CD4-positive, alpha-beta T cell (primary cell): ENCODE results near the gene CHD5. TPM values are rescaled to one million over a fixed set of nuclear protein-coding genes. Genes with fewer than 3 reads are reported as not detected.

ENCODE experiments used
- ATAC-seq: fragments of 200-7000 bp; cut with Tn5 transposase; one replicate; pipeline ENCODE4 v1.10.0; 2022; ENCODE audit warnings: mild to moderate bottlenecking; ENCODE audit not compliant: poor library complexity
- CTCF ChIA-PET: fragments of 350-600 bp; sonication (Branson Sonifier 250); formaldehyde crosslinking; loops from one replicate; lab custom pipeline; 2021; ENCODE audit warnings: antibody characterized with exemption, inconsistent platforms; lab: Charles Lee
- POLR2A ChIA-PET: fragments of 350-600 bp; sonication (Branson Sonifier 250); formaldehyde crosslinking; loops from one replicate; lab custom pipeline; 2021; ENCODE audit warnings: antibody characterized with exemption, inconsistent platforms; lab: Charles Lee
- DNase-seq, 14 experiments: peaks; one replicate each; pipeline ENCODE4 v3.0.0-alpha.2; 2013 to 2020; ENCODE audit warnings: mixed read lengths in 2 of 14
- H3K27ac ChIP-seq, 2 donors: one replicate each; pipeline versions ENCODE4 v1.5.1 to v1.7.0; 2013; ENCODE audit warnings: low read length in 2 of 2, low read depth in 1 of 2, mild to moderate bottlenecking in 1 of 2
- H3K27me3 ChIP-seq, 2 experiments: 1 replicate in 1 of 2; 2 replicates in 1 of 2; pipeline versions ENCODE4 v1.6.1 to v1.7.0; 2013; ENCODE audit warnings: low read length in 2 of 2, control low read depth in 1 of 2, mild to moderate bottlenecking in 1 of 2, moderate library complexity in 1 of 2; ENCODE audit not compliant: insufficient read depth in 2 of 2, control insufficient read depth in 1 of 2
- H3K36me3 ChIP-seq: one replicate; pipeline ENCODE4 v1.6.1; 2013; ENCODE audit warnings: low read length, control low read depth; ENCODE audit not compliant: insufficient read depth
- H3K4me1 ChIP-seq: one replicate; pipeline ENCODE4 v1.6.1; 2013; ENCODE audit warnings: low read length, control low read depth; ENCODE audit not compliant: insufficient read depth
- H3K4me3 ChIP-seq: one replicate; pipeline ENCODE4 v1.5.1; 2013; ENCODE audit warnings: mild to moderate bottlenecking, low read length, moderate library complexity
- H3K9me3 ChIP-seq, 2 experiments: 1 replicate in 1 of 2; 2 replicates in 1 of 2; pipeline versions ENCODE4 v1.6.1 to v1.7.0; 2013; ENCODE audit warnings: low read length in 2 of 2, mild to moderate bottlenecking in 2 of 2, control low read depth in 1 of 2, moderate library complexity in 1 of 2; ENCODE audit not compliant: control insufficient read depth in 1 of 2, insufficient read depth in 1 of 2
- H3K27ac Mint-ChIP-seq: one replicate; pipeline ENCODE4 v1.8.0; 2020; ENCODE audit warnings: mixed read lengths
- H3K27me3 Mint-ChIP-seq: one replicate; pipeline ENCODE4 v1.8.0; 2021; ENCODE audit warnings: mixed read lengths
- H3K36me3 Mint-ChIP-seq: one replicate; pipeline ENCODE4 v1.8.0; 2021; ENCODE audit warnings: low read depth, mixed read lengths
- H3K4me1 Mint-ChIP-seq: one replicate; pipeline ENCODE4 v1.8.0; 2021; ENCODE audit warnings: low read depth, mixed read lengths
- H3K4me3 Mint-ChIP-seq: one replicate; pipeline ENCODE4 v1.8.0; 2020; ENCODE audit warnings: mild to moderate bottlenecking, mixed read lengths
- H3K9me3 Mint-ChIP-seq: one replicate; pipeline ENCODE4 v1.8.0; 2020; ENCODE audit warnings: mixed read lengths
- intact Hi-C, 2 experiments: fragments of 100-400 bp; cut with DNase I in 1 of 2; cut with micrococcal nuclease in 1 of 2; formaldehyde crosslinking; loops; one replicate each; pipeline versions ENCODE4 v1.15.1 to v1.9.0; 2023 to 2025; cut with DNase I, micrococcal nuclease
- total RNA-seq, 174 experiments: library from RNA in 2 of 174; stranded (reverse) in 2 of 174; gene quantifications; one replicate each; pipeline ENCODE4 v1.2.3 and lab custom pipeline; 2021 to 2026
- TF ChIP-seq, protein P1 (sequence below): fragments of 200-600 bp; IDR thresholded peaks from one replicate; pipeline ENCODE4 v1.8.0; 2022; ENCODE audit warnings: antibody characterized with exemption, mild to moderate bottlenecking

CHD5 gene
- total RNA-seq, 2 experiments from 2014 or later: 0.25 to 0.34 TPM

DNA sequence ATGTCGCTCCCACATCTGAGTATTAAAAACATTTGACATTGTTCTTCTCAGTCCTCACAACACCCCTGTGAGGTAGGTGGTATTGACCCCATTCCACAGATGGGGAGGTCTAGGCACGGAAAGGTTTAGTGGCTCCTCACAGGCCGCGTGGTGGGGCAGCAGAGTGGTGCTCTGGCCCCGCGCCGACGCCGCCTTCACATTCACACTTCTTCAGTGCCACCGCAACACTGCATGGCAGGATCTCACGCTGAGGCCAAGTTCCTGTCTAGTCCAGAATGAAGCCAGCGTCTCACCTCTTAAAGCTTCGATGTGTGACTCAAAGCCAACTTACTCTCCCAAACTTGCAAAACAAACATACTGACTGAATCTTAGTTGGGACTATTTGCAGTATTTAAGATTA, 43.5 kb upstream of the CHD5 start:
- H3K4me3 ChIP-seq: no peak overlapping the region
- Mint-ChIP-seq H3K36me3 (peaks cover 48% of the 10 kb centered on the region), H3K4me1 (no peaks in the 10 kb centered on the region), H3K27ac (no peak overlapping the region), H3K4me3 (no peak overlapping the region), H3K27me3 (no peaks in the 10 kb centered on the region), H3K9me3 (no peaks in the 10 kb centered on the region)
- ChIA-PET POLR2A (no interaction called here), CTCF (interaction anchor here (0.6 kb wide), 1 partner anchor 962 kb away, joined by 3 read pairs; no protein-coding TSS in a partner anchor)
- TF ChIP-seq, protein P1, sequence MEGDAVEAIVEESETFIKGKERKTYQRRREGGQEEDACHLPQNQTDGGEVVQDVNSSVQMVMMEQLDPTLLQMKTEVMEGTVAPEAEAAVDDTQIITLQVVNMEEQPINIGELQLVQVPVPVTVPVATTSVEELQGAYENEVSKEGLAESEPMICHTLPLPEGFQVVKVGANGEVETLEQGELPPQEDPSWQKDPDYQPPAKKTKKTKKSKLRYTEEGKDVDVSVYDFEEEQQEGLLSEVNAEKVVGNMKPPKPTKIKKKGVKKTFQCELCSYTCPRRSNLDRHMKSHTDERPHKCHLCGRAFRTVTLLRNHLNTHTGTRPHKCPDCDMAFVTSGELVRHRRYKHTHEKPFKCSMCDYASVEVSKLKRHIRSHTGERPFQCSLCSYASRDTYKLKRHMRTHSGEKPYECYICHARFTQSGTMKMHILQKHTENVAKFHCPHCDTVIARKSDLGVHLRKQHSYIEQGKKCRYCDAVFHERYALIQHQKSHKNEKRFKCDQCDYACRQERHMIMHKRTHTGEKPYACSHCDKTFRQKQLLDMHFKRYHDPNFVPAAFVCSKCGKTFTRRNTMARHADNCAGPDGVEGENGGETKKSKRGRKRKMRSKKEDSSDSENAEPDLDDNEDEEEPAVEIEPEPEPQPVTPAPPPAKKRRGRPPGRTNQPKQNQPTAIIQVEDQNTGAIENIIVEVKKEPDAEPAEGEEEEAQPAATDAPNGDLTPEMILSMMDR: no peak
- H3K27me3 ChIP-seq: no peaks in the 10 kb centered on the region
- ATAC-seq: no peak
- no peak overlapping the region for H3K27ac ChIP-seq
- H3K36me3 ChIP-seq: peaks cover 57% of the 10 kb centered on the region
- intact Hi-C loops: no loop called here
- H3K9me3 ChIP-seq: no peaks in the 10 kb centered on the region
- H3K4me1 ChIP-seq: no peaks in the 10 kb centered on the region
- no peak for DNase-seq

DNA sequence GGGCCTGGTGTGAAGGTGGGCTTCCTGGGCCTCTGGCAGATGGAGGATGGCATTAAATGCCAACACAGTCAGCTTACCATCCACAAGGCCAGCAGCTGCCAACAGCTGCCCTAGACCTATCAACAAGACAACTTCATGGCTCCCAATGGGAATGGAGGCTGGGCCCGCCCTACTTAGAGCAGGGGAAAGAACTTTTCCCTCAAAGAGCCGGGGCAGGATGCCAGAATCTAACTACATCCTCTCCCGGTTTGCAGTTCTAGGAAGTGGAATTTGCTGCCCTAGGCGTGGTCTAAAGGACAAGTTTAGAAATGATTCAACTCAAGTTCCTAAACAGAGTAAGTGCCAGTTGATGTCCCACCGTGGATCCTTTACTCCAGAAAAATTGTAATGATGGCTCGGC, 42.5 kb upstream of the CHD5 start:
- intact Hi-C loops: no loop called here
- ATAC-seq (no peak), DNase-seq (no peak)
- peaks cover 54% of the 10 kb centered on the region for H3K36me3 ChIP-seq
- no peaks in the 10 kb centered on the region for H3K9me3 Mint-ChIP-seq
- no peaks in the 10 kb centered on the region for H3K4me1 ChIP-seq
- ChIA-PET POLR2A (no interaction called here), CTCF (no interaction called here)
- H3K4me3 Mint-ChIP-seq: no peak overlapping the region
- H3K27ac Mint-ChIP-seq: no peak overlapping the region
- no peak overlapping the region for H3K4me3 ChIP-seq
- H3K27me3 ChIP-seq: no peaks in the 10 kb centered on the region
- H3K27me3 Mint-ChIP-seq: peaks cover under 1% of the 10 kb centered on the region
- H3K9me3 ChIP-seq: no peaks in the 10 kb centered on the region
- peaks cover 48% of the 10 kb centered on the region for H3K36me3 Mint-ChIP-seq
- TF ChIP-seq, protein P1: no peak
- no peak overlapping the region for H3K27ac ChIP-seq
- no peaks in the 10 kb centered on the region for H3K4me1 Mint-ChIP-seq

DNA sequence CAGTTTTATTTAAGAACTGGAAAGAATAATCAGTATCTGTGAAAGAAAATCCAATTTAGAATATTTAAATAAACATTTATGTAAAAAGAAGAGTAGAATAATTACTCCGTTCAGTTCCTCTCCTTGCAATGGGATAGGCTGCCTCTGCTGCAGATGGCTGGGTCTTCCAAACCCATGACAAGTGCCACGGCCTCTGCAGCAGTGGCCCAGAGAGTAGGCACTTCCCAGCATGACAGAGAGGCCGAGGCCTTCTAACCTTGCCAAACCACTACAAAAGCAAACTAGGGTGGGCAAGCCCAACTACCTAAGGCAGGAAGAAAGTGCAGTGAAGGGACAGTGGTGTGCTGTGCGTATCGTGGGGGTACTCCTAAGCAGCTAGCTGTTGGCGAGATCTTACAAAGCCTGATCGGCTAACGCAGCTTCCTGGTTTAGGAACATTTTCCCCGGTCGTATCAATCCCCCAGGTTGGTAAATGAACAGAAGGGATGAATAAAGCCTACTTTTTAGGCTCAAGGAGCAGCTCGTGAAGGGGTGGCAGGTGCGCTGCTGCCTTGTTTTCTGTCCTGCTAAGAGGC, 41.2 kb upstream of the CHD5 start:
- peaks cover 38% of the 10 kb centered on the region for H3K36me3 Mint-ChIP-seq
- intact Hi-C loops: no loop called here
- no peaks in the 10 kb centered on the region for H3K9me3 ChIP-seq
- peaks cover 7% of the 10 kb centered on the region for H3K27me3 Mint-ChIP-seq
- H3K4me3 ChIP-seq: no peak overlapping the region
- H3K36me3 ChIP-seq: peaks cover 43% of the 10 kb centered on the region
- POLR2A ChIA-PET: no interaction called here
- TF ChIP-seq, protein P1: no peak
- H3K4me1 Mint-ChIP-seq: no peaks in the 10 kb centered on the region
- H3K4me3 Mint-ChIP-seq: no peak overlapping the region
- H3K27ac Mint-ChIP-seq: no peak overlapping the region
- DNase-seq (no peak), ATAC-seq (no peak)
- no peaks in the 10 kb centered on the region for H3K27me3 ChIP-seq
- no peaks in the 10 kb centered on the region for H3K4me1 ChIP-seq
- H3K9me3 Mint-ChIP-seq: no peaks in the 10 kb centered on the region
- no peak overlapping the region for H3K27ac ChIP-seq
- CTCF ChIA-PET: no interaction called here
